ELR (cell line): ENCODE data around the gene CCR9.

Source experiments
- DNase-seq: peaks from one replicate; pipeline ENCODE4 v3.0.0-alpha.2; 2015; ENCODE audit warnings: low read depth

The CCR9 gene

DNA sequence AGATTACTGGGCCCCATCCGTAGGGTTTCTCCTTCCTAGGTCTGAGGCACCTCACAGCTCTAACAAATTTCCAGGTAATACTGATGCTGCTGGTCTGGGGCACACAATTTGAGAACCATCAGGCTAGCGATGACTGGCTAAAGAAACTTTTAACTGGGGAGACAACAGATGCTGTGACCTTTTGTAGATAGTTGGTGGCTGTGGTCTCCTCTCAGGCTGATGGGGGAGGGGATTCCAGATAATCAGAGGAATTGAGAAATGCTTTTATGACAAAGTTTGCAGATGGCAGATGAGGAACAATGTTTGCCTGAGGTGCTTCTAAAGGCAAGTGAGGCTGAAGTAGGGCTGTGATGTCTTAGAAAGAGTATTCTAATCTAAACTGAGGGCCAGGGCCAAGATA lies 13.8 kb upstream of the CCR9 start:
- DNase-seq = no peak

DNA sequence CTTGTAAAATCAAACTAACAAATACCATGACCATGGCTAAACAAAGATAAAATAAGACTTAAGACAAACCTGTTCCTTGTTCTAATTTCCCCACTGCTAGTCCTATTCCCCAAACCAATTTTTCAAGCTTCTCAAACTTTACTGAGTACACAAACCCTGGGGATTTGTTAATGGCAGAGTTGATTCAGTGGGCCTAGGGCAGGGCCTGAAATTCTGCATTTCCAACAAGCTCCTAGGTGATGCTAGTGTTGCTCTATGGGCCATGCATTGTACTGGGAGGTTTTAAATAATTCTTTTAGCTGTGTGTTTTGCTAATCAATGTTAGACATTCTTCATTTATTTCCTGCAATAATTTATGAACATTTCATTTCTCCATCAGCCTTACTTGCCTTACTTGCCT lies 13.3 kb upstream of the CCR9 start:
- no peak for DNase-seq

DNA sequence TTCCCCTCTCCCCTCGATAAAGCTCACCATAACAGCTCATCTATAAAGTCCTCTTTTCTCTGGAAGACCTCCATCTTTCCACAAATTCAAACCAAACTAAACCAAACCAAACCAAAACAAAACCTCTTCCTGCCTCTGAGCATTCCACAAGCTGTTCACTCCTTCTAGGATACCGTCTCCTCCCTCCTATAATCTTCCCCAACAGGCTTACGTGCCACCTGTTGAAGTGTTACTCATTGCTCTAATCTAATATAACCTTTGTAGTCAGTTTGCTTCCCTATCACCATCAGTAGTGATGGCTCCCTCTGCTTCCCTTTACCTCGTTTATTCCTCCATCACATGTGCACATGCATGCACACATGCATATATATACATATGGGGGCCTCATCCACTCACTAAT lies 12.7 kb upstream of the CCR9 start:
- DNase-seq = no peak

- DNase-seq = no peak
Measured at GRCh38 chr3:45874677-45875346, 11.5 kb upstream of the CCR9 start.

- no peak for DNase-seq
Measured at GRCh38 chr3:45878124-45878523, 8.2 kb upstream of the CCR9 start.

- no peak for DNase-seq
Measured at GRCh38 chr3:45880725-45881077, 5.6 kb upstream of the CCR9 start.

DNA sequence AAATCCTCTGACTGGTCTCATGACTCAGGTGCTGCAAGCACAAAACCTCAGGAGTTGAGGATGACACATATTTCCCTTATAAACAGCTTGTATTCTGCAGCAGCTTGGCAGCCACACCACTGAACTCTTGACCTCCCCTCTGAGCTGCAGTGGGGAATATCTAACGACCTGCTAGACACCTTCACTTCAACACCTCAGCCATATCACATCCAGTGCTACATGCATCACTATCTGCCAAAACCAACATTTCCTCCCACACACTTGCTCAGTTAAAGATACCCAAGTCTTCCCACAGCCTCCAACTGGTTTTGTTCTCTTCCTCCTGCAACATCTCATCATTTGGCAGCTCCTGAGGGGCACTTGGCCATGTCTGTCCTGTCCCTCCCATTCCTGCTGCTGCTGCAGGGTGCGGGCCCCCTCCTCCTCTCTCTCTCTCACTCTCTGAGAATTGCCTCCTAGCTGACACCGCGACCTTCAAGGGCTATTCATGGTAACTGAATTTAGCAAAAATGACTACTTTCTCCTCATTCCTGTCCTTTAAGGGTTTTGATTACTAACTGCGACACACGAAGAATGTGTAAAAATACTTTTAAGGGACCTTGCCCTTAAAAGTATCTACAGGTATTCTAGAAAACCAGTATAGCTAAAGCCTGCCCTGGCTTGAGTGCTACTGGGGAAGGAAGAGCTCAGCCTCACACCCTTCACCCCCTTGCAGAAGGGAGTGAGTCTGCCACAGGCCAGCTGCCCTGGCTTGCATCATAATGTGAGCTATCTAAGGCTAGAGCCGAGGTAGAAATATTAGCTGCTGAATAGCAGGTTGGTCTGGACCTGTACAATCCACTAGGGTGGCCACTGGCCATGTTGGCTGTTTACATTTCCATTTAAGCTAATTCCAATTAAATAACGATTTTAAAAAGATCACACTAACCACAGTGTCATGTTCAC lies 5.0 kb upstream of the CCR9 start:
- peak; percentile 71 for DNase-seq

DNA sequence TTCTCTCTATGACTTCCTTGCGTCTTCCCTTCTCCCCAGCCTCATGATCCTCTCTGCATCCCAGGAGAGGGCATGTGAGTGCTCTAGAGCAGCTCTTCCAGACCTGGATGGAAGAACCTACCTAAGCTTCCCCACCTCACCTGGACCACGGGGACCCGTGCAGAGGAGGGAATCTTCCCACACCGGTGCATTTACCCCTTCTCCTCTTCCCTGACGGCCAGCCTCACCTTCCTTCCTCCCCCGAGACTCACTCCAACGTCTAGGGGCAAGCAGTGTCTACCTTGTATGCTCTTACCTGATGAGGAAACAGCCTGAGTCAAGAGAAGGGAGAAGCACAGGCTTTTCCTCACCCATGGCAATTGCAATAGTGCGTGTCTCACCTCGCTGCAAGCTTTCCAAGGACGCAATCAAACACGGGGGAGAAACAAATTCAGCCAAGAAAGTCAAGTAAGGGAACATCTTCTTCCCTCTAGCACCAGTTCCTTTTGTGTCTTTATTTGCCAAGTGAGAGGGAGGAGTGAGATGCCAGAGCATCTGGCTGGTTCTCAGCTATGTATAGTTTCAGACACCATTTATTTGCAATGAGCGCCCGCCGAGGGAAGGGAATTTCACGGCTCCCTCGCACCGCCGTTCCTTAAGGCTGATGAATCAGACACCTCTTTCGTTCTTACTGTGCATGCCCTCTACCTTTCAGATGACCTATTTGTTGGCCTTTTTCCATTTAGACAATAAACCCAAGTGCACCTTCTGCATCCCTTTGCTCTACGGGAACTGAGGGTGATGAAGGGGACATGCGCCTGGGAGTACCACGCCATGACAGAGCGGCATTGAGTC lies 1.8 kb upstream of the CCR9 start:
- DNase-seq = no peak

DNA sequence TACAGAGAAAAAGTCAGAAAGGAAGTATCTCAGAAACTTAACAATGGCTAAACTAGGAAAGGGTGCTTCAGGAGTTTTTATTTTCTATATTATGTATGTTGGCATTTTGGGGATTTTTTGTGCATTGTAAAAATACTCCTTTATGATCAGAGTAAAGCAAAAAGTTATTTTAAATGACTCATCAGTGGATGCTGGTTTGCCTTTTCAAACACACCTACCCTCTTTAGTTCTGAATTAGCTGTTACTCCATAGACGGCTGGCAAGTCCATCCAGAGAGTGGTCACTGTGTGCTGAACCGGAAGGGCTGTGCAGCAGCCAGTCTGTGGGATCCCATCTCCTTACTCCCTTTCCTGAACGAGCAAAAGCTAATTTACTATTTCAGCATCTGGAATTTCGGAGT lies 942 bp downstream of the CCR9 start:
- DNase-seq = no peak

DNA sequence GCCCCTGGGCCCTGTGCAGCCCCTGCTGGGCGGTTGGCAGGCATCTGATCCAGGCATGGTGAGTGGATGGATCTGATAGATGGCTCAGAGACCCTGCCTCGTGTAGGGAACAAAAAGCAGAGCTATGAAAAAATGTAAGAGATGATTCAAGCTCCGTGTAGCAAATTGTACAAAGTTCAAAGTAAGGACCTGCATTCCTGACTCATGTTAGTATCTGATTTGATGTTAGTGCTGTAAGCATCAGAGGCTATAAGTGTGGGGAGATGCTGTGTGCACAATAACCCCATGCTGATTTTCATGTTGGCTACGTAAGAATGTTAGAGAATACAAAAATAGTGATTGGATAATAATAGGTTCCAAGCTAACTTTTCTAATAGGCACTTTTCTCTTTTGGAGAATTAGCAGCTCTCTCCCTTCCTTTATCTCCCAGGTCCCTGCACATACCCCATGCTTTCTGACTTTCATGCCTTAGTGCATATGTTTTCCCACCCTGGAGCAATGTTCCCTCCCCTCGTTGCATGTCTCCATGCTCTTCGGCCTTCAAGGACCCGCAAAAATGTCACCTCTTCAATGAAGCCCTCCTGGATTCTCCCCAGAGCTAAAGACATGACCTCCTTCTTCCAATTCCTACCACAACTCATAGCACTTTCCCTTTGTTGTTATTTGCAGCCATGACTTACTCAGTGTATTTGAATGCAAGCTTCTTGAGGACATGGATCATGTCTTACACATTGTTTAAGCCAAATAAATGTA lies 1.6 kb downstream of the CCR9 start:
- DNase-seq = no peak

DNA sequence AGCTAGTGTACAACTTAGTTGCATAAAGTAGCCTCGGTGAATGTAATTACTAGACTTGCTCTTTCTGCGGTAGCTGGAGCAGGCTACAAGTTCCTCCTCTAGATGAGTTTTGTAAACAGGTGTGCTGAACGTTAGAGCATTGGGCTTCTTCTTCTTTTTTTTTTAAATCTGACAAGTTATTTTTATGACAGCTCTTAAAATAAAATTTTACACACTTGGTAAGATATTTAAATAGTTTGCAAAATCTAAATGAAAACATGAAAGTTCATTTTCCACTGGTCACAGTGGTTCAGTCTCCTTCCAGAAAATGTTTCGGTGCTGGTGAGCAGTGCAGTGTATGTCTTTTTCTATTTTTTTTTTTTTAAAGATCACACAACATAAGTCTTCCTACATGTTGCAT lies 3.0 kb downstream of the CCR9 start:
- DNase-seq = no peak

DNA sequence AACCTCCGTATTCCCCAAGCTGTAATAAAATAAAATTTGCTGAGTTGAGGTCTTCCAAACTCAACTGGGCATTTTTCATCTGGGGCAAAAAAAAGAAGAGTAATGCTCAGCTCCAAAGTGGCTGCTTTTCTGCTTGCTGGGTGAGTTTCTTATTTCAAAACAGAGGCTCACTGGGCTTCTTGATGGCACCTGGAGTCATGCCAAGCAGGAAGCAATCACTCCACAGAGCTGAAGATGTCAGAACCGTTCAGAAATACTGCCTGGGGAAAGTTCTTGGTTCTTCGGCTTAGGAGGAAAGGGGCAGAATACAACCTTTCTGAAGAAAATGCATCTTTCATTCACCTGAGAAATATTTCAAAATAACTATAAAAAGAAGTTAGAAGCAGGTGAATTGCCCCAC lies 4.1 kb downstream of the CCR9 start:
- no peak for DNase-seq

DNA sequence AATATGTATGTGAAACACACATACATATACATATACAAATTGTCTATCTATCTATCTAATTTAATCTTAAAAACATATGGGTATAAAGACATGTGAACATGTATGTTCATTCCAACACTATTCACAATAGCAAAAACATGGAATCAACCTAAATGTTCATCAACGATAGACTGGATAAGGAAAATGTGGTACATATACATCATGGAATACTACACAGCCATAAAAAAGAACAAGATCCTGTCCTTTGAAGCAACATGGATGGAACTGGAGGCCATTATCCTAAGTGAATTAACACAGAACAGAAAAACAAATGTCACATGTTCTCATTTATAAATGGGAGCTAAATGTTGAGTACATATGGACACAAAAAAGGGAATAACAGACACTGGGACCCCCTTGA lies 5.8 kb downstream of the CCR9 start:
- no peak for DNase-seq

- no peak for DNase-seq
Measured at GRCh38 chr3:45894015-45894414, 7.7 kb downstream of the CCR9 start.

- no peak for DNase-seq
Measured at GRCh38 chr3:45895686-45896468, 9.5 kb downstream of the CCR9 start.

DNA sequence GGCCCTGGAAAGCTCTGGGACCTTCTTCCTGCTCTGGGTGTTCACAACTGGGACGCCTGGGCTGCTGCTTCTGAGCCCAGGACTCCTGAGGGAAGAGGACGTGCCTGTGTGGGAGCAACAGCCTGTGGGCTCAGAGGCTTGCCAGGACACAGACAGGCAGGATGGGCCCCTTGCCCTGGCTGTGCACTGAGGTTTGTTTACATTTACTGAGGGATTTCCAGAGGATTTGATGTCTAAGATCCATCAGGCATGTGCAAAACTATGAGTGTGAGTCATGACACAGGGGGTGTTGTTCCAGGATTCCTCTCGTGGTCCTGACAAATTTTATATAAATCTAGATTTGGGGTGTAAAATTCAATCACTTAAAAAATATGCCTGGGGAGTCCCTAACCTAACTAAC lies 10.6 kb downstream of the CCR9 start:
- DNase-seq = peak; percentile 60

GRCh38 chr3:45904931-45905330 lies 18.6 kb downstream of the CCR9 start:
- DNase-seq = no peak

GRCh38 chr3:45905755-45906154 lies 19.4 kb downstream of the CCR9 start:
- no peak for DNase-seq

DNA sequence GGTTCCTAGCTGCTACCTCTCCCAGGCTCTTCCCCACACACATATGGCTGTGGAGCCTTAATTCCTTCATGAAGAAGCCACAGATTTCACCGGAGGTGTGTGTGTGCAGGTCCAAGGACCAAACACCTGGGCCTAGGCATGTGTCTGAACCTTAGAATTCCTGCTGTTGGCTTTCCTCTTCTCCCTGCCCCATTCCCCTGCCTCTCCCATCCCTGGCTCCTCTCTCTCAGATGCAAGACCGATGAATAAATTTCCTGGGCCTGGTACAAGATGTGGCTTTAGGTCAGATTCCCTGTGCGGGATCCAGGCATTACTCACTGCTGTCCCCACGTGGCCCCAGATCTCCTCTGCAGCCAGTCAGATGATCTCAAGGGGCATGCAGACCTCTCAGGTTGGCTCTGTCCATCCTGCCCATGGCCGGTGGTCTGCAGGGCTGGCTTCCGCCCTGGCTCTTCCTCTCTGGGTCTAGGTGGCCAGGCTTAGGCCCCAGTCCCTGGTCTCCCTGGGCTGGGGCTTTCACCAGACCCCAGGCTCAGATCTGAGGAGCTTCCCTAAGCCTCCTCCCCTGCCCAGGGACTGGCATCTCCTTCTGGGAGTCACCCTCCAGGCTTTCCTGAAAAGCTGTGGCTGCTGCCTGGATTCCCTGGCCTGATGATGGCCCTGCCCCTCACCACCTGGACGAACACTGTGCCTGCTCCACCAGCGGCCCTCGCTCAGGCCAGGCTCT lies 20.5 kb downstream of the CCR9 start:
- peak; percentile 64 for DNase-seq
